MM.1S (cell line): ENCODE results near the gene ATG5.

ENCODE experiments used
- DNase-seq: peaks from one replicate; pipeline ENCODE4 v3.0.0-alpha.2; 2015
- H2AFZ ChIP-seq: fragments of 300-600 bp; sonication (generic); 2 replicates; pipeline ENCODE4 v1.6.0; 2016; ENCODE audit warnings: antibody characterized with exemption, low read length
- H3F3A ChIP-seq: fragments of 300-600 bp; sonication (generic); 2 replicates; pipeline ENCODE4 v1.6.1; 2016; ENCODE audit warnings: mild to moderate bottlenecking, antibody characterized with exemption, low read length, moderate library complexity, mixed read lengths; ENCODE audit not compliant: insufficient read depth
- H3K27ac ChIP-seq: fragments of 300-600 bp; sonication (generic); 2 replicates; pipeline ENCODE4 v1.5.1; 2016; ENCODE audit warnings: mild to moderate bottlenecking, low read length
- H3K27me3 ChIP-seq: fragments of 300-600 bp; sonication (generic); replicated peaks from 2 replicates; pipeline ENCODE4 v1.6.0; 2016; ENCODE audit warnings: low read length; ENCODE audit not compliant: insufficient read depth
- H3K36me3 ChIP-seq: fragments of 300-600 bp; sonication (generic); replicated peaks from 2 replicates; pipeline ENCODE4 v1.6.1; 2016; ENCODE audit warnings: mild to moderate bottlenecking, low read length, mixed read lengths; ENCODE audit not compliant: insufficient read depth
- H3K4me1 ChIP-seq: fragments of 300-600 bp; sonication (generic); 2 replicates; pipeline ENCODE4 v1.6.1; 2016; ENCODE audit warnings: low read length, mixed read lengths
- H3K4me2 ChIP-seq: fragments of 300-600 bp; sonication (generic); 2 replicates; pipeline ENCODE4 v1.6.0; 2016; ENCODE audit warnings: low read depth, low read length
- H3K4me3 ChIP-seq: fragments of 300-600 bp; sonication (generic); 2 replicates; pipeline ENCODE4 v1.5.1; 2016; ENCODE audit warnings: low read length, mixed read lengths
- H3K79me2 ChIP-seq: fragments of 300-600 bp; sonication (generic); 2 replicates; pipeline ENCODE4 v1.6.1; 2016; ENCODE audit warnings: mixed run types, low read length, mixed read lengths
- H3K9ac ChIP-seq: fragments of 300-600 bp; sonication (generic); 2 replicates; pipeline ENCODE4 v1.6.1; 2016; ENCODE audit warnings: low read length, mixed read lengths
- H3K9me2 ChIP-seq: fragments of 300-600 bp; sonication (generic); replicated peaks from 2 replicates; pipeline ENCODE4 v1.6.1; 2016; ENCODE audit warnings: mild to moderate bottlenecking, low read length, mixed read lengths; ENCODE audit not compliant: insufficient read depth
- H3K9me3 ChIP-seq: fragments of 300-600 bp; sonication (generic); replicated peaks from 2 replicates; pipeline ENCODE4 v1.6.1; 2016; ENCODE audit warnings: mild to moderate bottlenecking, low read length, mixed read lengths; ENCODE audit not compliant: insufficient read depth
- H4K20me1 ChIP-seq: fragments of 300-600 bp; sonication (generic); 2 replicates; pipeline ENCODE4 v1.6.1; 2016; ENCODE audit warnings: mild to moderate bottlenecking, low read length, moderate library complexity, mixed read lengths; ENCODE audit not compliant: insufficient read depth
- EZH2 ChIP-seq: fragments of 300-600 bp; sonication (generic); optimal IDR thresholded peaks from 2 replicates; pipeline ENCODE3; 2017; ENCODE audit warnings: low read depth, mild to moderate bottlenecking, antibody characterized with exemption, low read length, mixed read lengths
- EZH2phosphoT487 ChIP-seq: fragments of 300-600 bp; sonication (generic); IDR thresholded peaks from 2 replicates; pipeline ENCODE4 v1.6.1; 2018; ENCODE audit warnings: antibody characterized with exemption, low read length
- TF ChIP-seq, protein P1 (sequence below): fragments of 300-600 bp; sonication (generic); IDR thresholded peaks from 2 replicates; pipeline ENCODE4 v1.5.1; 2016; ENCODE audit warnings: antibody characterized with exemption, low read length, mixed read lengths

Gene ATG5

GRCh38 chr6:106325336-106326178 is at the start of gene ATG5:
ATG5 (minus strand) TSS chr6:106325760; CDS start chr6:106316208, 9,552 bp downstream.
- no peaks in the 10 kb centered on the region for H4K20me1 ChIP-seq
- peaks cover 8% of the 10 kb centered on the region for H3F3A ChIP-seq
- peak within 1 kb of the TSS; percentile 91 for H3K27ac ChIP-seq
- H3K36me3 ChIP-seq: no peaks in the 10 kb centered on the region
- H3K79me2 ChIP-seq: peaks cover 46% of the 10 kb centered on the region
- H3K27me3 ChIP-seq: no peaks in the 10 kb centered on the region
- no peaks in the 10 kb centered on the region for H3K9me3 ChIP-seq
- H3K9ac ChIP-seq: peak within 1 kb of the TSS; percentile 88
- peak within 1 kb of the TSS; percentile 63 for H3K4me2 ChIP-seq
- H3K4me3 ChIP-seq: peak within 1 kb of the TSS; percentile 87
- no peaks in the 10 kb centered on the region for H3K9me2 ChIP-seq
- TF ChIP-seq EZH2: no peak
- TF ChIP-seq EZH2phosphoT487: no peak
- TF ChIP-seq, protein P1, sequence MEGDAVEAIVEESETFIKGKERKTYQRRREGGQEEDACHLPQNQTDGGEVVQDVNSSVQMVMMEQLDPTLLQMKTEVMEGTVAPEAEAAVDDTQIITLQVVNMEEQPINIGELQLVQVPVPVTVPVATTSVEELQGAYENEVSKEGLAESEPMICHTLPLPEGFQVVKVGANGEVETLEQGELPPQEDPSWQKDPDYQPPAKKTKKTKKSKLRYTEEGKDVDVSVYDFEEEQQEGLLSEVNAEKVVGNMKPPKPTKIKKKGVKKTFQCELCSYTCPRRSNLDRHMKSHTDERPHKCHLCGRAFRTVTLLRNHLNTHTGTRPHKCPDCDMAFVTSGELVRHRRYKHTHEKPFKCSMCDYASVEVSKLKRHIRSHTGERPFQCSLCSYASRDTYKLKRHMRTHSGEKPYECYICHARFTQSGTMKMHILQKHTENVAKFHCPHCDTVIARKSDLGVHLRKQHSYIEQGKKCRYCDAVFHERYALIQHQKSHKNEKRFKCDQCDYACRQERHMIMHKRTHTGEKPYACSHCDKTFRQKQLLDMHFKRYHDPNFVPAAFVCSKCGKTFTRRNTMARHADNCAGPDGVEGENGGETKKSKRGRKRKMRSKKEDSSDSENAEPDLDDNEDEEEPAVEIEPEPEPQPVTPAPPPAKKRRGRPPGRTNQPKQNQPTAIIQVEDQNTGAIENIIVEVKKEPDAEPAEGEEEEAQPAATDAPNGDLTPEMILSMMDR: no peak
- H2AFZ ChIP-seq: peak within 1 kb of the TSS; percentile 83
- H3K4me1 ChIP-seq: peaks cover 9% of the 10 kb centered on the region; the same call in 1 of the 2 replicates
- peak; percentile 99 for DNase-seq

DNA sequence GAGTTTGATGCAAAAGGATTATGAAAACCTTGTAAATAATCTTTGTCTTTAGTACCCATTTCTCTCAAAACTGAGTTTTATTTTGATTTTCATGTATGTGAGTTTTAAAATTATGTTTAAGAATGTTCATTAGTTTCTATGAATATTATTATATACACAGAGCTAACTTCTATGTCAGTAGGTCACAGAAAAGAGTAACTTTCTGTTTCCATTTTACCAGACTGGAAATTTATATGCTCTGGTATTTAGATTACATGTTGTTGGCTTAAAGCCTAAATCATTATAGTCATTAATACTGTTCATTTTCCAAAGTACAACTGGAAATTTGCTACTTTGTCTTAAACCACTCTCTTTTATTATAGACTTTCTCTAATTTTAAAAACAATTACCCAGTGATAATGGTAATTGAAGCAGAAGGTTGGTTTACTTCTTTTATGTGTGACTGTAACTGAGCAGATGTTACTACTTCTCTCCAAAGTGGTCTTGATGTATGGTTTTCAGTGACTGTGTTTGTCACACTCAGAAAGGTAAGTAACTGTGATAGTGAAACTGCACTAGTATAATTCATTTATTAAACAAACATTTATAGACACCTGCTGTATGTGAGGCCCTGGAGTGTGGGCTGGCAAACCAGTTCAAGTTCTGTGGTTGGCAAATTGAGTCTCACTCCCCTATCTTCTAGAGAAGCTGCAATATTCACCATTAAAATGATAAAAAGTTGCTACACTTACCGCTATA is 48.1 kb upstream of the ATG5 start:
- H4K20me1 ChIP-seq: no peaks in the 10 kb centered on the region
- no peak overlapping the region for H3K4me2 ChIP-seq
- no peaks in the 10 kb centered on the region for H3K27me3 ChIP-seq
- DNase-seq: no peak
- no peaks in the 10 kb centered on the region for H3K36me3 ChIP-seq
- H2AFZ ChIP-seq: no peak overlapping the region
- no peak for TF ChIP-seq EZH2phosphoT487
- TF ChIP-seq EZH2: no peak
- TF ChIP-seq, protein P1: no peak
- no peak overlapping the region for H3K27ac ChIP-seq
- no peaks in the 10 kb centered on the region for H3K9me3 ChIP-seq
- no peak overlapping the region for H3K4me3 ChIP-seq
- H3K4me1 ChIP-seq: no peaks in the 10 kb centered on the region
- no peaks in the 10 kb centered on the region for H3K79me2 ChIP-seq
- H3K9ac ChIP-seq: no peak overlapping the region
- no peaks in the 10 kb centered on the region for H3F3A ChIP-seq
- no peaks in the 10 kb centered on the region for H3K9me2 ChIP-seq

GRCh38 chr6:106372838-106373501 is 47.4 kb upstream of the ATG5 start:
- no peak overlapping the region for H2AFZ ChIP-seq
- no peak overlapping the region for H3K4me2 ChIP-seq
- H3K27me3 ChIP-seq: no peaks in the 10 kb centered on the region
- no peak overlapping the region for H3K27ac ChIP-seq
- no peaks in the 10 kb centered on the region for H3K4me1 ChIP-seq
- DNase-seq: no peak
- no peaks in the 10 kb centered on the region for H3K36me3 ChIP-seq
- no peaks in the 10 kb centered on the region for H4K20me1 ChIP-seq
- TF ChIP-seq EZH2phosphoT487: no peak
- TF ChIP-seq, protein P1: no peak
- no peak for TF ChIP-seq EZH2
- H3F3A ChIP-seq: no peaks in the 10 kb centered on the region
- no peak overlapping the region for H3K4me3 ChIP-seq
- no peaks in the 10 kb centered on the region for H3K9me3 ChIP-seq
- H3K9ac ChIP-seq: no peak overlapping the region
- no peaks in the 10 kb centered on the region for H3K79me2 ChIP-seq
- H3K9me2 ChIP-seq: no peaks in the 10 kb centered on the region
